OCI-M2 (cell line): Measurements from ENCODE around the gene DGCR6L.
"Not testable (repeated sequence)": the region's sequence is repeated elsewhere in the genome, so short reads cannot be mapped to it uniquely, and the experiment has no call there.

Experiments
- DNase-seq: peaks from one replicate; lab custom pipeline; 2025; ENCODE audit not compliant: unreplicated experiment; lab: John Stamatoyannopoulos, UW

Gene DGCR6L

DNA sequence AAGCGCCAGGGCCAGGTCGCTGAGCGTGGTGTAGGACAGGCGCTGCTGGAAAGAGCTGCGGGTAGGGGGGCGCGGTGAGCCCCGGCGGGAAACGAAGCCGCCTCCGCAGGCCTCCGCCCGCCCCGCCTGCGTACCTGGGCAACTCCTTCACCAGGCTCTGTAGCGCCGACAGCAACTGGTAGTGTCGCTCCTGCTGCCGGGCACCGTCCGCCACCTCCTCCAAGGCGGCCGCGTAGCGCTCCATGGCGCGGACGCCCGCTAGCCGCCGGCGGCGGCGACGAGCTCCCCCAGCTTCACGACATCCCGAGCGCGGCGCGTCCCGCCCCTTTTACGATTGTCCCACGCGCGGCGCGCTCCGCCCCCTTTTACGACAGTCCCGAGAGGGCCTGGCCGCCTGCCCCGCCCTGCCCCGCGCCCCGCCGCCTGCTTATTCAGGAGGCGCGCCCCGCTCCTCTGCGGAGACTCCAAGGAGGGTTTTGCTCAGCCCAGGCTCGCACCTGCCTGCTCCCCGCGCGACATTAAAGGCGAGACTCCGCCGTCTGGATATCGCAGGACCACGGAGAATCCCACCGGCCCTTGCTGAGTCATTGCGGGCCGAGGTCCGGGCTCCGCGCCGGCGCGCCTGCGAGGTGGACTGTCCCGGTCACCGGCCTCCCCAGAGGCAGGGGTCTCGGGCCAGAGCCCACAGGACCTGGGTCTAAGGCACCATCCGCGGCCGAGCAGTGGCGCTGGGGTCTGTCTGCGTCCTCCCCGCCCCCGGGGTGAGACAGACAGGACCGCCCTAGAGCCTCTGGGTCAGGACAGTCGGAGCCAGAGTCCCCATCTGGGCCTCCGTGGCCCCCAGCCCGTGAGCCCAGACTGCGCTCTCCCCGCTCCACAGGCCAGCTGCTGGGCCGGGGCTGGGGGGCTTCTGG, at the start of gene DGCR6L:
DGCR6L (minus strand) TSS at position 316 of the 914 bp plus-strand sequence; CDS start at position 244, 72 bp downstream.
- no peak for DNase-seq

DNA sequence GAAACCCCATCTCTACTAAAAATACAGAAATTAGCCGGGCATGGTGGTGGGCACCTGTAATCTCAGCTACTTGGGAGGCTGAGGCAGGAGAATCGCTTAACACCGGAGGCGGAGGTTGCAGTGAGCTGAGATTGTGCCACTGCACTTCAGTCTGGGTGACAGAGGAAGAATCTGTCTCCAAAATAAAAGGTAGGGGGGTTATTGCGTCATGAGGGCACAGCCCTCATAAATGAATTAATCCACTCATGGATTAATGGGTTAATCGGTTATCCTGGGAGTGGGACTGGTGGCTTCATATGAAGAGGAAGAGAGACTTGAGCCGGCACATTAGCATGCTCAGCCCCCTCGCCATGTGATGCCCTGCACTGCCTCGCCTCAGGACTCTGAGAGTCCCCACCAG, 49.0 kb upstream of the DGCR6L start:
- not testable (repeated sequence) for DNase-seq

DNA sequence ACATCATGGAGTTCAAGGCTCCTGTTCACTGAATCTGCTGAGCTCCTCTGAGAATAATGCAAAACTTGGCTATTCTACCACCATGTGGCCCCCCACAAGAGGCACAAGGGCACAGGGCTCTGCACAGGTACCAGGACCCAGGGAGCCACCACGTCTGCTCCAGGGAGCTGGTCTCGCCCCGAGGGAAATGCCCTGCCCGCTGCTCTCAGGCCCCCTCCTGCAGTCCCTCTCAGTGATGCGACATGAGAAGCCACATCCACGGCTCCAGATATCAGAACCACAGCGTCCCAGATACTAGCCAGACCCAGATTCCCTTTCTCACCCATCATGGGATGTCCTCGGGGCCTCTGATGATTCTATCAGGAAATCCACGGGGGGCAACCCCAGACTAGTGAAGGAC, 47.0 kb upstream of the DGCR6L start:
- DNase-seq = not testable (repeated sequence)

DNA sequence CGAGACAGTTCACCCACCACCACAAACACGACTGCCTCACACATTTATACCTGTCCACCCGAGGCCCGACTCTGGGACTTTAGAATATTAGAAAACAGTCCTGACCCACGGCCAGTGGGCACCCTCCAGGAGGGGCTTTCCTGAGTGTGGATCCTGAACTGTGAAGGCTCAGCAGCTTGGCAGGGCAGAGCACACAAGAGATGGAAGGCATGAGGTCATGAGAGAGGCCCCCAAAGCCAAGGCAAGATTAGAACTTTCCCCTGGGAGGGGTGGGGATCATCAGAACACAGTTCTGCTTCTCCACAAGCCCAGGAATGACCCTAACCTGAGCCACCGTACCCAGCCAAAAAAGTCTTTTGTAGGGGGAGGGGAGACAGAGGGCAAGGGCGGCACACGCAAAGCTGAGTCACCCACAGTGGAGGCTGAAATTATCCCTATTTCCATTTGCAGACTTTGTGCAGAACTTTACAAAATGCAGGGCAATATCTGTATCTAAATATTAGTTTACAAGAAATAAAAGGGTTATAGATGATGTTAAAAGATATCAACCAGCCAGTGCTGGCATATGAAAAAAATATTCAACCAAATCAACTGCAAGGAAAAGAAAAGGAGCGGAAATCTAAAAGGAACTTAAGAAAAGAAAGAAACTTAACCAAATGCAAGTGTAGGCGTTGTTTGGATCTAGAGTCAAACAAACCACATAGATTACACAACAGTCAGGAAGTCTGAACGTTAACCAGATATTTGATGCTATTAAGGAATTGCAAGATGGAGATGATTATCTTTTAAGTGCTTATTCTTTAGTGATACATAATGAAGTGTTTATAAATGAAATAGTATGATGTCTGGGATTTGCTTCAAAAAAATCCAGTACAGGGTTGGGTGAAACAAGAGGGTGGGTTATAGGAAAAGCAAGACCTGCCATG, 44.7 kb upstream of the DGCR6L start:
- DNase-seq = not testable (repeated sequence)

DNA sequence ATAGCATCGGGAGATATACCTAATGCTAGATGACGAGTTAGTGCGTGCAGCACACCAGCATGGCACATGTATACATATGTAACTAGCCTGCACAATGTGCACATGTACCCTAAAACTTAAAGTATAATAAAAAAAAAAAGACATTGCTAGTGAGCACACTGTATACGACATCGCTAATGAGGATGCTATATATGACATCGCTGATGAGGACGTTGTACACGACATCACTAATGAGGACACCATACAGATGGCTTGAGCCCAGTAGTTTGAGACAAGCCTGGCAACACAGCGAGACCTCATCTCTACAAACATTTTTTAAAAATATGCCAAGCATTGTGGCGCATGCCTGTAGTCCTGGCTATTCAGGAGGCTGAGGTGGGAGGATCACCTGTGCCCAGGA, 42.5 kb upstream of the DGCR6L start:
- not testable (repeated sequence) for DNase-seq

DNA sequence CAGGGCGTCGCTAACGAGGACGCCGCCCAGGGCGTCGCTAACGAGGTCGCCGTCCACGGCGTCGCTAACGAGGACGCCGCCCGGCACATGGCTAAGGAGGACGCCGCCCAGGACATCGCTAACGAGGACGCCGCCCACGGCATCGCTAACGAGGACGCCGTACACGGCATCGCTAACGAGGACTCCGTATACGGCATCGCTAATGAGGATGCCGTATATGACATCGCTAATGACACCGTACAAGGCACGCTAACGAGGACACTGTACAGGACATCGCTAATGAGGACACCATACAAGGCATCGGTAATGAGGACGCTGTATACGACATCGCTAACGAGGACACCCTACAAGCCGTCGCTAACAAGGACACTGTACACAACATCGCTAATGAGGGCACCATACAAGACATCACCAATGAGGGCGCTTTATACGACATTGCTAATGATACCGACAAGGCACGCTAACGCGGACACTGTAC, 41.9 kb upstream of the DGCR6L start:
- not testable (repeated sequence) for DNase-seq

DNA sequence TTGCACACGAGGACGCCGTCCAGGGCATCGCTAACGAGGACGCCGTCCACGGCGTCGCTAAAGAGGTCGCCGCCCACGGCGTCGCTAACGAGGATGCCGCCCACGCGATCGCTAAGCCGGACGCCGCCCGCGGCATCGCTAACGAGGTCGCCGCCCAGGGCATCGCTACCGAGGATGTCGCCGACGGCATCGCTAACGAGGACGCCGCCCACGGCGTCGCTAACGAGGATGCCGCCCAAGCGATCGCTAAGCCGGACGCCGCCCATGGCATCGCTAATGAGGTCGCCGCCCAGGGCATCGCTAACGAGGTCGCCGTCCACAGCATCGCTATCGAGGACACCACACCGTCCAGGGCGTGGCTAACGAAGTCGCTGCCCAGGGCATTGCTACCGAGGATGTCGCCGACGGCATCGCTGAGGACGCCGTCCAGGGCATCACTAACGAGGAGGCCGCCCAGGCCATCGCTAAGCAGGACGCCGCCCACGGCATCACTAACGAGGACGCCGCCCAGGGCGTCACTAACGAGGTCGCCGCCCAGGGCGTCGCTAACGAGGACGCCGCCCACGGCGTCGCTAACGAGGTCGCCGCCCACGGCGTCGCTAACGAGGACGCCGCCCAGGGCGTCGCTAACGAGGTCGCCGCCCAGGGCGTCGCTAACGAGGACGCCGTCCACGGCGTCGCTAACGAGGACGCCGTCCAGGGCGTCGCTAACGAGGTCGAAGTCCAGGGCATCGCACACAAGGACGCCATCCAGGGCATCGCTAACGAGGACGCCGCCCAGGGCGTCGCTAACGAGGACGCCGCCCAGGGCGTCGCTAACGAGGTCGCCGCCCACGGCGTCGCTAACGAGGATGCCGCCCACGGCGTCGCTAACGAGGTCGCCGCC, 41.2 kb upstream of the DGCR6L start:
- DNase-seq = not testable (repeated sequence)

DNA sequence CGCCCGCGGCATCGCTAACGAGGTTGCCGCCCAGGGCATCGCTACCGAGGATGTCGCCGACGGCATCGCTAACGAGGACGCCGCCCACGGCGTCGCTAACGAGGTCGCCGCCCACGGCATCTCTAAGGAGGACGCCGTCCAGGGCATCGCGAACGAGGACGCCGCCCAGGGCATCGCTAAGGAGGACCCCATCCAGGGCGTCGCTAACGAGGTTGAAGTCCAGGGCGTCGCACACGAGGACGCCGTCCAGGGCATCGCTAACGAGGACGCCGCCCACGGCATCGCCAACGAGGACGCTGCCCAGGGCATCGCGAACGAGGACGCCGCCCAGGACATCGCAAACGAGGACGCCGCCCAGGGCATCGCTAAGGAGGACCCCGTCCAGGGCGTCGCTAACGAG, 40.4 kb upstream of the DGCR6L start:
- not testable (repeated sequence) for DNase-seq

DNA sequence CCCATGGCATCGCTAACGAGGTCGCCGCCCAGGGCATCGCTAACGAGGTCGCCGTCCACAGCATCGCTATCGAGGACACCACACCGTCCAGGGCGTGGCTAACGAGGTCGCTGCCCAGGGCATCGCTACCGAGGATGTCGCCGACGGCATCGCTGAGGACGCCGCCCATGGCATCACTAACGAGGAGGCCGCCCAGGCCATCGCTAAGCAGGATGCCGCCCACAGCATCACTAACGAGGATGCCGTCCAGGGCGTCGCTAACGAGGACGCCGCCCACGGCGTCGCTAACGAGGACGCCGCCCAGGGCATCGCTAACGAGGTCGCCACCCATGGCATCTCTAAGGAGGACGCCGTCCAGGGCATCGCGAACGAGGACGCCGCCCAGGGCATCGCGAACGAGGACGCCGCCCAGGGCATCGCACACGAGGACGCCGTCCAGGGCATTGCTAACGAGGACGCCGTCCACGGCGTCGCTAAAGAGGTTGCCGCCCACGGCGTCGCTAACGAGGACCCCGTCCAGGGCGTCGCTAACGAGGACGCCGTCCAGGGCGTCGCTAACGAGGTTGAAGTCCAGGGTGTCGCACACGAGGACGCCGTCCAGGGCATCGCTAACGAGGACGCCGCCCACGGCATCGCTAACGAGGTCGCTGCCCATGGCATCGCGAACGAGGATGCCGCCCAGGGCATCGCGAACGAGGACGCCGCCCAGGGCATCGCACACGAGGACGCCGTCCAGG, 38.8 kb upstream of the DGCR6L start:
- not testable (repeated sequence) for DNase-seq

DNA sequence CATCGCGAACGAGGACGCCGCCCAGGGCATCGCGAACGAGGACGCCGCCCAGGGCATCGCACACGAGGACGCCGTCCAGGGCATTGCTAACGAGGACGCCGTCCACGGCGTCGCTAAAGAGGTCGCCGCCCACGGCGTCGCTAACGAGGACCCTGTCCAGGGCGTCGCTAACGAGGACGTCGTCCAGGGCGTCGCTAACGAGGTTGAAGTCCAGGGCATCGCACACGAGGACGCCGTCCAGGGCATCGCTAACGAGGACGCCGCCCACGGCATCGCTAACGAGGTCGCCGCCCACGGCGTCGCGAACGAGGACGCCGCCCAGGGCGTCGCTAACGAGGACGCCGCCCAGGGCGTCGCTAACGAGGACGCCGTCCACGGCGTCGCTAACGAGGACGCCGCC, 38.1 kb upstream of the DGCR6L start:
- DNase-seq = not testable (repeated sequence)

DNA sequence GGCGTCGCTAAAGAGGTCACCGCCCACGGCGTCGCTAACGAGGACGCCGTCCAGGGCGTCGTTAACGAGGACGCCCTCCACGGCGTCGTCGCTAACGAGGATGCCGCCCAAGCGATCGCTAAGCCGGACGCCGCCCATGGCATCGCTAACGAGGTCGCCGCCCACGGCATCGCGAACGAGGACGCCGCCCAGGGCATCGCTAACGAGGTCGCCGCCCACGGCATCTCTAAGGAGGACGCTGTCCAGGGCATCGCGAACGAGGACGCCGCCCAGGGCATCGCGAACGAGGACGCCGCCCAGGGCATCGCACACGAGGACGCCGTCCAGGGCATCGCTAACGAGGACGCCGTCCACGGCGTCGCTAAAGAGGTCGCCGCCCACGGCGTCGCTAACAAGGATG, 37.0 kb upstream of the DGCR6L start:
- DNase-seq = not testable (repeated sequence)

DNA sequence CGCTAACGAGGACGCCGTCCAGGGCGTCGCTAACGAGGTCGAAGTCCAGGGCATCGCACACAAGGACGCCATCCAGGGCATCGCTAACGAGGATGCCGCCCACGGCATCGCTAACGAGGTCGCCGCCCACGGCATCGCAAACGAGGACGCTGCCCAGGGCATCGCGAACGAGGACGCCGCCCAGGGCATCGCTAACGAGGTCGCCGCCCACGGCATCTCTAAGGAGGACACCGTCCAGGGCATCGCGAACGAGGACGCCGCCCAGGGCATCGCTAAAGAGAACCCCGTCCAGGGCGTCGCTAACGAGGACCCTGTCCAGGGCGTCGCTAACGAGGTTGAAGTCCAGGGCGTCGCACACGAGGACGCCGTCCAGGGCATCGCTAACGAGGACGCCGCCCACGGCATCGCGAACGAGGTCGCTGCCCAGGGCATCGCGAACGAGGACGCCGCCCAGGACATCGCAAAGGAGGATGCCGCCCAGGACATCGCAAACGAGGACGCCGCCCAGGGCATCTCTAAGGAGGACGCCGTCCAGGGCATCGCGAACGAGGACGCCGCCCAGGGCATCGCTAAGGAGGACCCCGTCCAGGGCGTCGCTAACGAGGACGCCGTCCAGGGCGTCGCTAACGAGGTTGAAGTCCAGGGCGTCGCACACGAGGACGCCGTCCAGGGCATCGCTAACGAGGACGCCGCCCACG, 36.2 kb upstream of the DGCR6L start:
- DNase-seq = not testable (repeated sequence)

DNA sequence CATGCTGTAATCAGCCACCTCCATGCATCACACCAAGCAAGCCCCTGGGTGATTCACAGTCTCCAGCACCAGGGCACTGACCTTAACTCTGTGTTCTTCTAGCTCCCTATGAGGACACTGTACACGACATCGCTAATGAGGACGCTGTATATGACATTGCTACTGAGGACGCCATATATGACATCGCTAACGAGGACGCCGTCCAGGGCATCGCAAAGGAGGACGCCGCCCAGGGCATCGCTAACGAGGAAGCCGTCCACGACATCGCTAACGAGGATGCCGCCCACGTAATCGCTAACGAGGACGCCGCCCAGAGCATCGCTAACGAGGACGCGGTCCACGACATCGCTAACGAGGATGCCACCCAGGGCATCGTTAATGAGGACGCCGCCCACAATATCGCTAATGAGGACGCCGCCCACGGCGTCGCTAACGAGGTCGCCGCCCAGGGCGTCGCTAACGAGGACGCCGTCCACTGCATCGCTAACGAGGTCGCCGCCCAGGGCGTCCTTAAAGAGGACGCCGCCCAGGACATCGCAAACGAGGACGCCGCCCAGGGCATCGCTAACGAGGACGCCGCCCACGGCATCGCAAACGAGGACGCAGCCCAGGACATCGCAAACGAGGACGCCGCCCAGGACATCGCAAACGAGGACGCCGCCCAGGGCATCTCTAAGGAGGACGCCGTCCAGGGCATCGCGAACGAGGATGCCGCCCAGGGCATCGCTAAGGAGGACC, 34.5 kb upstream of the DGCR6L start:
- DNase-seq = no peak

DNA sequence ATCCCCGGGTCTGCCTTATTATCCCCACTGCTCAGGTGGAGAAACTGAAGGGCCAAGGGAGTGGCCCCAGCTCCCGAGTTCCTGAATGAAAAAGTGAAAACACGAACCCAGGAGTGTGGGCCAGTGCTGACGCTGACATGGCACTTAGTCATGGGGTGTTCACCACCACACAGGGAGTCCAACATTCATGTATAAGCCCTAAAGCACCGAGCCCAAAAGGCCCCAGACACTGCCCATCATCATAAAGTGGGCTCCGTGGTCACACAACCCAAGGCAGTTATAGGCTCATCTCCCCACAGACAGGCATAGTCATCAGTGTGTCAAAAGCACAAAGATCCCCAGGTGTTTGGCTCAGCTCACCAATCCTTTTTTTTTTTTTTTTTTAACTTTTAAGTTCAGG, 32.7 kb upstream of the DGCR6L start:
- DNase-seq = not testable (repeated sequence)

DNA sequence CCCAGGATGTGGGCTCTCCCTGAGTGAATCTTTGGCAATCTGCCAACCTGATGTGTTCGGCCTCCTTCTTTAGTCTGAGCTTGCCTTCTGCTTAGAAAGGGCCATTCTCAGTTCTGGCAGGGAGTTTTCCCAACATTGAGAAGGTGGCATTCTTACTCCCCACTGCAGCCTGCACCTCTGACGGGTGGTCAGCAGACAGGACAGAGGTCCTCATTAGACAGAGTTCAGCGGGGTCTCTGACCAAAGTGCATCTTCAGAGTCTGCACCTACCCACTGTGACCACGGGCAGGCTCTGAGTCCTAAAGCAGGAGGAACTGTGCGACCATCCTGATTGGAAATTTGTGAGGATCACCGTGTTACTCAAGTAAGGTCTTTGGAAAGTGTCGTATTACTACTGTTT, 26.7 kb upstream of the DGCR6L start:
- not testable (repeated sequence) for DNase-seq

DNA sequence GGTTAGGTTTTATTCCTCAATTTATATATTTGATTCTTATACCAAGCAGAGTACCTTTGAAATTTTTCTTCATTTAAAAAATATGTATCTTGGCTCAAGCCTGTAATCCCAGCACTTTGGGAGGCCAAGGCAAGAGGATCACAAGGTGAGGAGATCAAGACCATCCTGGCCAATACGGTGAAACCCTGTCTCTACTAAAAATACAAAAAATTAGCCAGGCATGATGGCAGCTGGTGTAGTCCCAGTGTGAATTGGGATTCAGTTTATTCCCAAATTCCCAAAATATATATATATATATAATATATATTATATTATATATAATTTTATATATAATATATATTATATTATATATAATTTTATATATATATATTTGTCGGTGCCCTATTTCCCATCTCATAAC, 18.4 kb upstream of the DGCR6L start:
- not testable (repeated sequence) for DNase-seq

DNA sequence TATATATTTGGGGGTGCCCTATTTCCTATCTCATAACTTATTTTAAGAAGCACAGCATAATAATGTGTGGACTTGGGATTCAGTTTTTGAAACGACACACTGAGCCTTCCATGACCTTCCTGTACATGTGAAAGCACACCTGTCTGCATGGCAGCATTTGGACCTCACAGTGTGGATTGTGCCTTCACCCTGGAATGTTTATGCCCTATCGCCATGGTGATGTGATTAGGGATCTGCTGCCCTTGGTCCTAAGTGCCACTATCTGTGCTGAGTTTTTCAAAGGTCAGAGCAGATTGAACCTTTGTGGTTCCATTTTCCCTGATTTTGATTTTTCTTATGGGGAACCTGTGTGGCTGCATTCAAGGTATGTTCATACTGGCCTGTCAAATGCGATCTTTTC, 17.9 kb upstream of the DGCR6L start:
- not testable (repeated sequence) for DNase-seq

DNA sequence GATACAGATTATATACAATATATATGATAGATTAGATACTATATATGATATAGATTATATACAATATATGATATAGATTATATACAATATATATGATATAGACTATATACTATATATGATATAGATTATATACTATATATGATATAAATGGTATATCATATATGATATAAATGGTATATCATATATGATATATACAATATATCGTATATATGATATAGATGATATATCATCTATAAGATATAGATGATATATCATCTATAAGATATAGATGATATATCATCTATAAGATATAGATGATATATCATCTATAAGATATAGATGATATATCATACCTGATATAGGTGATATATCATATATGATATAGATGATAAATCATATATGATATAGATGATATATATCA, 16.7 kb upstream of the DGCR6L start:
- not testable (repeated sequence) for DNase-seq

DNA sequence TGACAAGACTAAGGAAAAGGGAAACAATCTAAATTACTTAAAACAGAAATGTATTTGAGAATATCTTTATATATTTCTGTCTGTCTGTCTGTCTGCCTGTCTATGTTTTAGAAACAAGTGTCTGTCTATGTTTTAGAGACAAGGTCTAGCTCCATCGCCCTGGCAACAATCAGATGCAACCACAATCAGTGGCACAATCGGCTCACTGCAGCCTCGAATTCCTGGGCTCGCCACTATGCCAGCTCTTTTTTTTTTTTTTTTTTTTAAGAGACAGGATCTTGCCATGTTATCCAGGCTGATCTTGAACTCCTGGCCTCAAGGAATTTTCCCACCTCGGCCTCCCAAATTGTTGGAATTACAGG, 8.7 kb upstream of the DGCR6L start:
- DNase-seq = not testable (repeated sequence)
